ENCODE measurements around the gene ACVR1. TPM values are rescaled to one million over a fixed set of nuclear protein-coding genes. Genes with fewer than 3 reads are reported as not detected.

The ACVR1 gene
- total RNA-seq, 1 donor from 2014 or later: 21.6 TPM

Small RNAs within 50 kb of the gene (small RNA-seq; reads per million reads assigned to genes)
- gene RNU6-436P (ENCODE audit: low replicate concordance): not detected

Other genes starting within 250 kb of the ACVR1 start
- 4.2 TPM for gene ACVR1C, start 247.5 kb downstream of the ACVR1 start, total RNA-seq
- gene UPP2, start 225.5 kb upstream of the ACVR1 start, total RNA-seq: 2.2 TPM